GM18867 (cell line): ENCODE results near the gene CBX5.
"Not testable (repeated sequence)": the region's sequence is repeated elsewhere in the genome, so short reads cannot be mapped to it uniquely, and the experiment has no call there.

Experiments
- ATAC-seq: cut with Tn5 transposase; IDR thresholded peaks from one replicate; pipeline ENCODE4 v1.9.1; 2021; ENCODE audit warnings: mild to moderate bottlenecking, moderate library complexity; ENCODE audit not compliant: unreplicated experiment

Gene CBX5

DNA sequence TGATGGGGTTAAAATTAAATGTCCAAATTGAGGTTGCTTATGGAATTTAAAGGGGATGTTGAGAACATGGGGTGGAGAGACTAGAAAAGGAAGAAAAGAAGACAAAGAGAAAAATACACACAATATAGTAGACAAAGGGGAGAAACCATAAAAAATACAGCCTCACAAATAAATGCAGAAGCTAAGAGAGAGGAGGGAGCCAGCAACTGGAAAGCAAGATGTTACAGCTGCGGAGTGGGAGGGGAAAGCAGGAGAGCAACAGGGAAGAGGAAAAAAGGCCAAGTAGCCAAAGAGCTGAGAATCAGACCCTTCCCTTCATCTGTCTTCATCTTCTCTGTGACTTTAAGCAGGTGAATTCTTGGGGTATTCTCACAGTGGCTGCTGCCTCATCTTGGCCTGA, 51.5 kb downstream of the CBX5 start:
- ATAC-seq: no peak

DNA sequence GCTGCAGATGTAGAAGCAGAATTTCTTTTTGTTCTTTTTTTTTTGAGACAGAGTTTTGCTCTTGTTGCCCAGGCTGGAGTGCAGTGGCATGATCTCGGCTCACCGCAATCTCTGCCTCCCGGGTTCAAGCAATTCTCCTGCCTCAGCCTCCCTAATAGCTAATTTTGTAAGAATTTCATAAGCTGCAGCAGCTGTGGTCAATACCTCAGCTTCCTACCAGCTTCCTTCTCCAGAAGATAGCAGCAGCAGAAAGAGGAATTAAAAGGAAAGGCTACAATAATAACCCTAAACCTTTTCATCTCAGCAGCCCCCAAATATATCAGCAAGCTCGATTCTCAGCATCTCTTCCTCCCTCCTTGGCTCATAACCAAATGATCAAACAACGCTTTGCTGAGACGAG, 52.0 kb downstream of the CBX5 start:
- ATAC-seq: not testable (repeated sequence)

DNA sequence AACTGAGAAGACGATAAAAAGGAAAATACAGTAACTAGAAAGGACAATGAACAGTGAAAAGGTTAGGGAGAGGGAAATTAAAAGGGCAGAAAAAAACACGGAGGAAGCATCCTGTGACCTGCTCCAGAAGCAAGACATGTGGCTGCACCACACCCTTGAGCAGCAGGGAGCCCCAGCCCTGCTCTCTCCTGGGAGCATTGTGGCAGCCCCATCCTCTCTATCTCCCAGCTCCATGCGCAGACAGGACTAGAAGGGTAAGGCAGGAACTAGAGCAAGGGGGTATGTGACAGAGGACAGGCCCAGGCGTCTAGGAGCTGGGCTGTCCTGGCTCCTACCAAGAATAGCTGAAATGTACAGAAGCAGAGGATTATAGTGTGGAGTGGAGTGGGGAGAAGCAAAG, 52.5 kb downstream of the CBX5 start:
- no peak for ATAC-seq

DNA sequence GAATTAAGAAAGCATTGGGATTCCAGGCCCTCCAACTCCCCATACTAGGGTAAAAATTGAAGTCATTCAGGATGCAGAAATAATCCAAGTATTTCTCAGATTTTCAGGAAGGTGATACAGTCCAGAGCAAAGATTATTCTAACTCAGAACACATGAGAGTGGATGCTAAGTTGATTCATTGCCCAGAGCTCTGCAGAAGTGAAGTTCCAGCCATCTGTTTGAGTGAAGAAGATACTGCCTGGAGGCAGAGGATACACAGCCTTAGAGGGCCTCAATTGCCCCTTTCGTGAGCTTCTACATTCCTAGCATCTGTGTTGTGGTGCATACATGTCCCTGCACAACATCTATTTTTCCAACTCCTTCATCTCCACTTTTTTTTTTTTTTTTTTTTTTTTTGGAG, 54.3 kb downstream of the CBX5 start:
- no peak for ATAC-seq

DNA sequence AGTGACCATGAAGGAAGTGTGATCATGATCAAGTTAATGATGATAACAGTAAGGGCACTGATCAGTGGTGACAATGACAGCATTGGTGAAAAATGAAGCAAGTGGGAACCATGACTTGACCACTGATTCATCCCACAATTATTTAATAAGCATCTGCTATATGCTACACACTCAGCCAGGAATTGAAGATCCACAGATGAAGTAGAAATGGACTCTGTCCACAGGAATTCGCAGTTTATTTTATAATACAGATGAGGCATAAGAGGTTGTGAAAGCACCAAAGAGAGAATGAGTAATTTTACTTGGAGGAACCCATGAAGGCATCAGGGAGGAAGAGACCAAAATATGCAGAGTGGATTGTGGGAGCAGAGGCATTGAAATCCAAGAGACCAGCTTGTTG, 57.3 kb downstream of the CBX5 start:
- ATAC-seq: no peak

DNA sequence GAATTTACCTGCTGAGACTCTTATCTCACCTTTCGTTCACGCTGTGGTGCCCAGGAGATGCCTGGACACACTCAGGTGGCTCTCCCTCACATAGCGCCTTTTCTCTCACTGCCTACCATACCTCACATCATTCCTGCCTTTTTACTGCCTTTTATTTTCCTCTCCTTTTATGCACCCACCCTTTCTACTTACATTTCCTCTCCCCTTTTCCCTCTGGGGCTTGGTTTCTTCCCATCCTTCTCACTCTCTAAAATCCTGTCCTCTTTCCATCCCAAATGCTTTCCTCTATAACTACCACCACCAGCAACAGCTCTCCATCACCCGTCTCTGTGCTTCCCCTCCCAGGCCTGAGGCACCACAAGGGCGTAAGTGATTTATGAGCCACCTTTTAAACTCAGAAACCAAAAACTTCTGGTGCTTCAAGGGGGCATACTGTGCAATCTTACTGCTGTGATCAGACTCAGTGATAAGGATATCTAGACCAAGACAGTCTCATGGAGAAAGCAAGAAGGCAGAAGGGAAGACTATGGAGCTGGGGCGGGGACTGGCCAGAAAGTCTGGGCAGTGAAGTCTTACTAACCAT, 58.4 kb downstream of the CBX5 start:
- no peak for ATAC-seq

DNA sequence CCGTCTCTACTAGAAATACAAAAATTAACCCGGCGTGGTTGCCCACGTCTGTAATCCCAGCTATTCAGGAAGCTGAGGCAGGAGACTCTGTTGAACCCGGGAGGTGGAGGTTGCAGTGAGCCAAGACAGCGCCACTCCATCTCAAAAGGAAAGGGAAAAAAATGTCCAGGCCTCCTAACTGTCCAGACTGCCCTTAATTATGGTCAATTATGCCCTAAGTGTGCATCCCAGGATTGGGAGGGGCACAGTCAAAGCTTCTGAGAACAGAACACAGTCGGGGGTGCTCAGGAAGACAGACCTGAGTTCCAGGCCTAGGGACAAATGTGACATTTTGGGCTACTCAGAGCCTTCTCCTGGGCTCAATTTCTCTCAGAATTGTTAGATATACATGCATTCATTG, 59.4 kb downstream of the CBX5 start:
- ATAC-seq: no peak

DNA sequence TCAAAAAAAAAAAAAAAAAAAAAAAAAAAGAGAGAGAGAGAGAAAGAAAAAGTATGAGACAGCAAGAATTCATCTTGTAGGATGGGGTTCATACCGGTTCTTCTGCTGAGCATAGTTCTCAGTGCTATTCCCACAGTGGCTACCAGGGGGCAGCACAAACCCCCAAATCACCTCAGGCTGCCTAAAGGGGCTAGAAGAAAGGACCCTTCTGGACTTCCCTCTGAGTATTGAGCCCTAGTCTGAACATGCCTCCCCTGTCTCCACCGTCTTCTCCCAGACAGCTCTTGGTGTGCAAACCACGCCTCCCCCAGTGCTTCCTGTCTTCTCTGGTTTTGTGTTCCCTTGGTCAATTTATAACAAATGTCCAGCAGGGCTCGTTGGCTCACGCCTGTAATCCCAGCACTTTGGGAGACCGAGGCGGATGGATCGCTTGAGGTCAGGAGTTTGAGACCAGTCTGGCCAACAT, 59.8 kb downstream of the CBX5 start:
- ATAC-seq: peak; percentile 36

DNA sequence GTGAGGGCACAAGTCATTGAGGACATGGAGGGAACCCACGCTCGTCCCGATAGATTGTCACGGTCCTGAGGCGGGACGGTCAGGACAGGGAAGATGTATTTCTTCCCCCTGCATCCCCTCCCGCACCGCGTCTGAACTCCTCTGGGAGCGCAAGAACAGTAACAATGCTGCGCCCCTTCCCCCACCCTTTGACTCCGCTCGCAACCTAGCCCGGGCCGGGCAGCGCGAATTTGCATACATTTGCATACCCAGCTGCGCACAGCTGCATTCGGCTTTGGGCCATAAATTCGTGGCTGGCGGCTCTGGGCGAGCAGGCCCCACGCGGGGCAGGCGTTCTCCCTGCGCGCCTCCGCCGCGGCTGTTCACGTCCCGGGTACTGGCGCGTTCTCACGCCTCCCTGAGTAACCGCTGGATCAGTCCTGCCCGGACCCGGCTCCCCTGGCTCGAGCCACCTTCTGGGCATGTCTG, 62.1 kb downstream of the CBX5 start:
- ATAC-seq: peak; percentile 35

DNA sequence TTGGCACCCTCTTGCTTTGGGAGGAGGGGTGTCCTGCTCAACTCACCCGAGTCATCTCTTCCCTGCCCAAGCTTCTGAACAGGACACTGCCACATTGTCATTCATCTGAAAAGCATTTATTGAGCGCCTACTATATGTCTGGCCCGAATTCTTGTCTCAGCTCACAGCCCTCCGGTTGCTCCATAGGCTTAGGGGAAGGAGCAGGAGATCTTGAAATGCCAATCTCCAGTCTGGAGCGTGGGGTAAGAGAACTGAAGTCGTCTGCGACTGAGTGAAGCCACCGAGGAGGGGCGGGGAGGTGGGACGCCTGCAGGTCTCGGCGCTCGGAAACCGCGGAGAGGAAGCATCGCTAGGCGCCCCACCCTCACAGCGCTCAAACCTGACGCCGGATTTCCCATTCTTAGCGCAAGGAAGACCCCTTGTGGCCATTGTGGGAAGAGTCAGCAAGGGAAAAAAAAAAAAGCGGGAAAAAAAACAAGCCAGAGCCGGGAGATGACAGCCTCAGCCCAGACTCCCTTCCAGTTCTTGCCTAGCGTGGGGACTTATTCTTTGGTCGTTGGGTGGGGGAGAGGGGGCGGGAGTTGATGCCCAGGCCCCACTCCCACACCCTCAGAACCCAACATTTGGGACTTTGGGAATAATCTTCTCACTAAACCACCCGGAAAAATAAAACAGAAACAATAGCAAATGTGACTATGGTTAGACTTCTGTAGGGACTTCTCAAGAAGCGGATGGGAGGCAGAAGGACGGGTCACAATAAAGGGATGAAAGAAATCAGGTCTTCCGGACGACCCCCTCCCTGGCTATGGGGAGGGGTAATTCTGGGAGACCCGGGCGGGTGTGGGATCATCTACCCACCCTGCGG, 62.9 kb downstream of the CBX5 start:
- peak; percentile 39 for ATAC-seq

DNA sequence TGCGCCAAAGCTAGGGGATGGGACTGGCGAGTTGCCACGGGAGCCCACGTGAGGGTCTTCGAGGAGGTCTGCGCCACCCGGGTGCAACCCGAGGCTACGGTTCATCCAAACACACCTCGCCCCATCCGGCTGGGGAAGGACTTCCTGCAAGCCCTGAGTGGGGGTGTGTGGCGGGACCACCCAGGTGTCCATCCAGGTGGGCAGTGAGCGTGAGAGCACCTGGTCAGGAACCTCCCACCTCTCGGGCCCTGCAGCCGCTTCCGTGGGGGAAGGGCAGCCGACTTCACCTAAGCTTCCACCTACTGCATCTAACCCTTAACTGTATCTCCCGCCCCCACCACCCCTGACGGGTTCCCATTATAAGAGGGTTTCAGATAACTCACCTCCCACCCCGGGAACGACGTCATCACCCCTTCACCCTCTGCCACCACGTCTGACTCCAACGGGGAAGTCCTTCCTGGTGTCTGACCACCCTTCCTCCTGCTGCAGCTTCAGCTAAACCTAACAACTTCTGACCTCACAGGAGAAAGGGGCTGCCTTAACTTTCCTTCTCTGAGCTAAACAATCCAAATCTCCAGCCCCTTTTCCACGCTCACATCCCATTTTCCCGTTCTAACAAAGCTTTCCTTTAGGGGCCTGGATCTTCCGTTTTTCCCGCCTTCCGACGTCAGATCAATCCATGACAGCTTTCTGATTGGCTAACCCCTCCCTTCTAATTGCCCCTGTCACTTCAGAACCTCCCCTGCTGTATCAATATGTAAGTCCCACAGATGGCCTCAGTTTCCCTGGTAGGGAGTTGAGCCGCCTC, 63.7 kb downstream of the CBX5 start:
- ATAC-seq: no peak

DNA sequence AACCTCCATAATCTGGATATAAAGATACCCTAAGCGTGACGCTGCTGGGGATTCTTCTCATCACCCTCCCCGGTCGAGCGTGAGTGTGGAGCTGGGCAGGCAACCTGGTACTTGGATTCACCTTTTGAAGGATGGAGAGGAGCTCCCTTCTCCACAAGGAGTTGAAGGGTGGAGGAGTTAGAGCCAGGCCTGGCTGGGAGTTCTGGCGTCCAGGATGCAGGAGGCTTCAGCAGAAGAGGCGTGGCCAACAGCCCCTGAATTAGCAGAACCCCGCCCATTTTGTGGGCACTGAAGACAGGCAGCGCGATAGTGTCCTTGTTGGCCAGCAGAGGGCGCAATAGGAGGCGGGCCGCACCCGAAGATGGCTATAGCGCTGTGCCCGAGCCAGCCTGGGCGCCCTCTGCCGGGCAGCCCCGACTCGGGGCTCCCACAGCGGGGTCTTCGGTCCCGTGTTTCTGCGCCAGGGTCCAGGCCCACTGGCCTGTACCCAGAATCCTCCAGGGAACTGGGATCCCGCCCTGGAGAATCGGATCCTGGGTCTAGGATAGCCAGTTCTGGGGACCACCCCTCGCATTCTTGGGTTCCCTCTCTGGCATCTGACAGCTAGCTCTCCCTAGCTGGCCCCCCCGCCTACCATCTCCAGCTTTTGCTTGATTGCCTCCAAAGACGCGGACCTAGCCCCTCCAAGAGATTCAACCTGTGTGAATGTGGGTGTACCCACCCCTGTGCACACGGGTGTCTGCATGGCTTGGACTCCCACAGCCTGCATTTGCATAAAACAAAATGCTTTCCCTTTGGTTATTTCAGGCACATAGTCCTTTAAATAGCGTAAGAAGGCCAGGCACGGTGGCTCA, 65.1 kb downstream of the CBX5 start:
- ATAC-seq: peak; percentile 75

DNA sequence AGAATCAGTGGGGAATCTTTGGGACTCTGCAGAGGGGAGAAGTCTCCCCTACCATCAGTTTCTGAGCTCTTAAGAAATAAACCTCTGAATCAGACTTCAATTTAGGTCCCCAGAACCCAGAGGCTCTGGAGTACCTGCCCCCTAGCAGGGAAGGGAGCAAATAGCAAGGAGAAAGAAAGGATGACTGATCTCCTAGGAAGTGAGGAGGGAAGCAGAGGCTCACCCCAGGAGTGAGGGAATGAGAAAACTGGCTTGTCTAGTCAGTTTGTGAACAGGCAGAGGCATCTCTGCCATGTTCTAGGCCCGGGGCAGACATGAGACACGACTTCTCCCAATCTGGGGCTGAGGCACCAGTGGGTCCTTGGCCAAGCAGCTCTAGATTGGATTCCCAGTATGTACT, 66.8 kb downstream of the CBX5 start:
- no peak for ATAC-seq

DNA sequence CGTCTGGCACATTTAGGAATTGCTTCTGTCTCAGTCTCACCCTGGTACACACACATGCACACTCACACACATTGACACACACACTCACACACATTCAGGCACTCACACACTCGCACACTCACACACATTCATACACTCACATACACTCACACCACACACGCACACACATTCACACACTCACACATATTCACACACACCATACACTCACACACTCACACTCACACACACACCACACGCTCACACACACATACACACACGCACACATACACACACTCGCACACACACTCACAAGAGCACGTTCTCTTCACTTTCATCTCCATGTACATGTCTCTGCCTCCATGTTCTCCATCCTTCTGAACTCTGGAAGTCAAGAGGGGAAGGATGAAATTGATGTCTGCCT, 68.0 kb downstream of the CBX5 start:
- no peak for ATAC-seq

DNA sequence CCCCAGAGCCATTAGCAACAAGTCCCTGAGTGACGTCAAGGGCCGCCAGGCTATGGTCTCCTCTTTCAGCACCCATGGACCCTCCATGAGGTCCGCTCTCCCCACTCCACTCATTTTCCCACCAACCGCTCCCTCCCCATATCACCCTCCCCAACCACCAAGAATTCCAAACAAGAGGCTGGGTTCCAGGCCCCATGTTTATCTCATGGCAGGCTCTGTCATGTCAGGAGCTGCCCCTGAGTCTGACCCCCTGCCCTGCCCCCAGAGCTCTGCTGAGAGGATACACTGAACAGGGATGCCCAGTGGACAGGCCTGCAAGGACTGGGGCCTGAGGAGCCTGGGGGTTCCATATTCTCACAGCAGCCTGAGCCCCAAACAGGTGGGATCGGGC, 69.5 kb downstream of the CBX5 start:
- no peak for ATAC-seq

DNA sequence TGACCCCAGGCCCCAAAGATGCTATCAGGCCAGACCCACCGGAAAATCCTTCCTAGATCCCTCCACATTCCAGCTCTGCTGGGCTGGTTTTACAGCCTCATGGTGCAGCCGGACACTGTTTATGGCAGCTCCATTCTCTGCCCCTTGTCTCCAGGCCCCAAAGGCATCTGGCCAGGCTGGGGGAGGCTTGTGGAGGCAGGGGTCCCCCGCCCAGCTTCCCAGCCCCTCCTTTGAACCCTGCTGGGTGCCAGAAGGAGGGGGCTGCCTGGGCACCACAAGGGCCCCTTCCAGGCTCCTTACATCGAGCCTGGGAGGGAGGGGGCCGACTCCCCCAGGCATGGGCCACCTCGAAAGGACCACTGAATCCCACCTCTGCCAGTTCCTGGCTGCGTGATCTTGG, 71.3 kb downstream of the CBX5 start:
- ATAC-seq: no peak

DNA sequence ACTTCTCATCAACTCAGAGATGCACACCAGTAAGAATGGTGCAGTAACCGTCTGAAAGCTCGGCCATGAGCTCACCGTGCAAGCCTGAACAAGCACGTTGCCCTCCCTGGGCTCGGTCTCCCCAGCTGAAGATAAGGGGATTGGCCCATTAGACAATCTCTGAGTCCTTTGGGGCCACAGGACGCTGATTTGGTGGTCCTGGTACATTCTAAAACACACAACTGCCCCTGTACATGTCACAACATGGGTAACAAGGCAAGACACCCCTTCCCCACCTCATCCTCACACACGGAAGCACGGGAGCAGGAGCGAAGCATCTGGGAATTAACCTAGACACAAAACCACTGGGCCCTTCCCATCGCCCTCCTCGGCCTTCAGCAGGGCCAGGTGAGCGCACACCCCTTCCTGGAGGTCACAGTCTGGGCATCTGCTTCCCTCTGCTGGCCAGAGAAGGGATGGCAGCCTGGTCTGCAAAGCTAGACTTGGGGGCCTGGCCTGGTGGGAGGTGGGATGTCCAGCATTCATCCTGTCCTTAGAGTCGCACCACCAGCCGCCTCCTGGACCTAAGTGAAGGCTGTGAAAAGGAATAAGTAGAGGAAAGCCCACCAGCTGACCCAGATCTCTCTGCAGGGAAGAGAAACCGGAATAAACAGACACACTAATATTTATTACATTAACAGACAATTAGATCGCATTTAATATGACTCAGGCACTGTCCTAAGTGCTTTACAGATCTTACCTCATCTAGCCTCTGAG, 72.2 kb downstream of the CBX5 start:
- ATAC-seq: peak; percentile 70

DNA sequence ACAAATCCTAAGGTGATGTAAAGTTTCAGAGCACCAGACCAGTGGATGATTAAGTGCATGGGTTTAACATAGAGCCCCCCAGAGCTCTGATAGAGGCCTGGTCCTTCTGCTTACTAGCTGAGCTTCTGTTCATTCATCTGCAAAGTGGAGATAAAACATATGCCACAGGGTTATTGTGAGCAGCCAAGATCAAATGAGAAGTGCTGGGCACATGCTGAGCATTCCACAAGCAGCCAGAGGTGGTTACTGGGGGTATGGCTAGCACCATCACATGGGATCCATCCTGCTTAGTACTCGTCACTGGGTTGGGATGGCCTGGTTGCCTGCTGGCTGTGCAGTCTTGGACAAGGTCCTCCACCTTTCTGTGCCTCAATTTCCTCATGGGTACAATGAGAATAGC, 73.1 kb downstream of the CBX5 start:
- no peak for ATAC-seq

DNA sequence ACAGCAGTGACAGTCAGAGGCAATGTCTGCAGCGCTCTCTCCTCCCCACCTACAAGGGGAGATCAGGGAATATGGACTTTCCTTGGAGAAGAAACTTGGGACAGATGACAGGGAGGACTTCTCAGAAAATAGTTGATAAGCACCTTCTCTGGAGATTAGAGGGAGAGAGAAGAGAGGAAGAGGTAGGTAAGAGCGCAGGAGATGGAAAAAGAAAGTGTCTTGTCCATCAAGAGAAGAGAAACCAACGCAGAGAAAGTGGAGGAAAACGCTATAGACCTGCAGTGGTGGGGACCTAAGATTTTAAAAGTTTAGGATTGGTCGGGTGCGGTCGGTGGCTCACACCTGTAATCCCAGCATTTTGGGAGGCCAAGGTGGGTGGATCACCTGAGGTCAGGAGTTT, 75.6 kb downstream of the CBX5 start:
- no peak for ATAC-seq
